Activated T-cell treated with anti-CD3 and anti-CD28 coated beads for 48 hours (primary cell): ENCODE data around the gene CDR2.
"Not testable (repeated sequence)": the region's sequence is repeated elsewhere in the genome, so short reads cannot be mapped to it uniquely, and the experiment has no call there.

Experiments
- DNase-seq: peaks from one replicate; pipeline ENCODE4 v3.0.0-alpha.2; 2020; ENCODE audit warnings: low read depth

The CDR2 gene

GRCh38 chr16:22375963-22376640 lies 1.7 kb upstream of the CDR2 start:
- no peak for DNase-seq

GRCh38 chr16:22375117-22375962 lies 921 bp upstream of the CDR2 start:
- no peak for DNase-seq

- DNase-seq, result peak; percentile 33
Observed at GRCh38 chr16:22373662-22374310, 633 bp downstream of the CDR2 start.

GRCh38 chr16:22372882-22373661 lies 1.3 kb downstream of the CDR2 start:
- DNase-seq, result no peak

- DNase-seq, result no peak
Observed at GRCh38 chr16:22370038-22370820, 4.2 kb downstream of the CDR2 start.

DNA sequence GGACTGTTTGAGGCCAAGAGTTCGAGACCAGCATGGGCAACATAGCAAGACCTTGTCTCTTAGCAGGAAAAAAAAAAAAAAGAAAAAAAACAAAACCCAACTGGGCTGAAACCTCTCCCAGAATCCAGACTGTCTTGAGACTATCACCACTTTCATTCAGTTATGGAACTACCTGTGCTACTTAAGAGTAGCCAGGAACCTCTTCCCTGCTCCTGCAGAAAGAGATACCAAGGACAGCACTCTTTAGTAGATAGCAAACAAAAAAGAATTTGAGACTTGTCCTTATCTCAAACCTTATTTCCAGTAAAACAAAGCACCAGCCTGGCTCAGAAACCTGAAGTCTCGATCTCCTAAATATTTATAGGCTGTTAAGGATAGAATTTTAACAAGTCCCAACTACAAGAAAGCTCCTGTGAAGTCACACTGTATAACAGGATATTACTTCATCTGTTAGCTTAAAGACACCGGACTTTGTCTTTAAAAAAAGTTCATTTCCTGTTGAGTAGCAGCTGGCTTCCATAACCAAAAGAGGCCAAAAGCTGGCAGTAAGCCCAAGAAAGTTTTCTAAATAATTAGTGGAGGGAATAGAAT lies 5.1 kb downstream of the CDR2 start:
- DNase-seq, result no peak

DNA sequence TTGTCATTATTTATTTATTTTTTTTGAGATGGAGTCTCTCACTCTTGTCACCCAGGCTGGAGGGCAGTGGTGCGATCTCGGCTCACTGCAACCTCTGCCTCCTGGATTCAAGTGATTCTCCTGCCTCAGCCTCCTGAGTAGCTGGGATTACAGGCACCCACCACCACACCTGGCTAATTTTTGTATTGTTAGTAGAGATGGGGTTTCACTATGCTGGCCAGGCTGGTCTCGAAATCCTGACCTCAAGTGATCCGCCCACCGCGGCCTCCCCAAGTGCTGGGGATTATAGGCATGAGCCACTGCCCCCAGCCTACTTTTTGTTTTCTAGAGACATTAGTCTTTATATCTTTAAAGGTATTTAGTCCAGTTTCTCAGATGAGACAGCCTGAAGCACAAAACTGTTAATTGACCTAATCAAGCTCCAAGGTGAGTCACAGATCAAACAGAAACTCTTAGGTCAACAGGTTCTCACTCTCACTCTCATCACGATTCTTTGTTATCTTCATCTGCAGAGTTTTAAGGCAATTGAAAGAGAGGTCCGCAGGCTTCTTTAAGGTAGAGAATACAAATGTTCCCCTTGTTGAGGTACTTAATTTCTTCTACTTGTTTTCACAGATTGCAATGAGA lies 6.1 kb downstream of the CDR2 start:
- DNase-seq, result not testable (repeated sequence)

GRCh38 chr16:22366889-22367288 lies 7.5 kb downstream of the CDR2 start:
- DNase-seq, result no peak

DNA sequence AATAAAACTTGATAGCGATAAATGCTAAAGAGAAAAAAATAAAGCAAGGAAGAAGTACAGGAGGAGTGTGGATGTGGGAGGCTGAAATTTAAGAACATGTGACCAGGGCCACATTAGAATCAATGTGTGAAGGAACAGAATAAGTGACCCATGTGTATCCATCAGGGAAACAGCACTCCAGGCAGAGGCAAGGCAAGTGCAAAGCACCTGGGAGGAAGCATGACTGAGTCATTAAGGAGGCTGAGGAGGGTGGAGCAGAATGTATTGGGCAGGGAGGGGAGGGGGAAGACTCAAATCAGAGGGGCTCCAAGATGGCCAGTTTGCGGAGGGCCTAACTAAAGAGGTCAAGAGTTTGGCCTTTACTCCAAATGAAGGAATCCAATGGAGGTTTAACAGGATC lies 8.0 kb downstream of the CDR2 start:
- no peak for DNase-seq

DNA sequence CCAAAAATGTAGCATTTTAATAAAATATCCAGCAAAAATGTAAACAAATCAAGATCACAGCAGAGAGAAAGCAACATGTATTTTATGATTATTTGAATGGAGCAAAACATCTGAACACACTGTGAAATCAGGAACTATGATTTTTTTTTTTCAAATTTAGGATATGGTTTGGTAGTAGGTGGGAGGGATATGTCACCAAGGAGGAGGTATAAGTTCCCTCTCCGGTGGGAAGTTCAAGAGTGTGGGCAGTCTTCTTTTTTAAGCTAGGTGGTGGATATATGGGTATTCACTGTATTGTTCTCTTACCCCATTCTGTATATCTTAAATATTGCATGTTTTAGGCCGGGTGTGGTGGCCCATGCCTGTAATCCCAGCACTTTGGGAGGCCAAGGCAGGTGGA lies 10.2 kb downstream of the CDR2 start:
- no peak for DNase-seq

DNA sequence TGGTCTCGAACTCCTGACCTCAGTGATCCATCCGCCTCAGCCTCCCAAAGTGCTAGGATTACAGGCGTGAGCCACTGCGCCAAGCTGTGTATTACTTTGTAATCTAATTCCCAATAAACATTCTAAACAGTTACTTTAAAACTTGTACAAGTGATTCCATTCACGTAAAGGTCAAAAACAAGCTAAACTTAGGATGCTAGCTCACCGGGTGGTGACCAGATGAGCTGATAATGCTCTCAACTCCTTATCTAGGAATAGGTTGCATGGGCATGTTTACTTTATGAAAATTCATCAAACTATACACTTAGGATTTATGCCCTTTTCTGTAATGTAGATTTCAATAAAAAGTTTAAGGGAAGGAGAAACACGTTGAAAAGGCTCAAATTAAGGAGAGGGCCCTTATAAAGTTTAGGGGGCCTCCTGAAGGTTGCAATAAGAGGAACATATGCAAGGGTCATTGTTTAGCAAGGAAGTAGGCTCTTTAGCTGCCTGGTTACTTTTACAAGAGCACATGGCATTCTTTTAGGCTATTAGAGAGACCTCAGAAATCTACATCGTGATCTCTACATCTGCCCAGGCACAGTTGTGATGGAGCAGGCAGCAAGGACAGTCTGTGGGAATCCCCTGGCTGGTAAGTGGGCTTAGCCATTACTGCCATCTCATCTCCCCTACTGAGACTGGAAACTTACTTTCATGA lies 13.3 kb downstream of the CDR2 start:
- no peak for DNase-seq

GRCh38 chr16:22359679-22360078 lies 14.7 kb downstream of the CDR2 start:
- DNase-seq, result no peak

DNA sequence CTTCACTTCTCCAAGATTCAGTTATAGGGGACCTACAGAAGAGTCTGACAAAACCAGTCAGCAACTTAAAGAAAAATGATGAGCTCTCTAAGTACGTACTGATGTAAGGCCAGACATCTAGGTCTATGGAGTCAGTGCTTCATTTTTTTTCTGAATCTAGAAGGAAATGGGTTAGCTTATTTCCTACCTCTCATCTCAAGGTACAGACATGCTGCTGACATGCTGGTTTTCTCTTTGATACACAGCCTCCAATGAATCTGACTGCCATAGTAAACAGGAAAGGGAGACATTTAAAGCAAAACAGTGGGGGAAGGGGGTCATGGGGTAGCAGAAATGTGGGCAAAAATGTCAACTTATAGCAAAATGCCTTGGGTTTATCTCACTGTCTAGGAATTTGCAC lies 16.4 kb downstream of the CDR2 start:
- no peak for DNase-seq

GRCh38 chr16:22357635-22357971 lies 16.8 kb downstream of the CDR2 start:
- DNase-seq, result no peak

GRCh38 chr16:22356930-22357634 lies 17.3 kb downstream of the CDR2 start:
- no peak for DNase-seq

DNA sequence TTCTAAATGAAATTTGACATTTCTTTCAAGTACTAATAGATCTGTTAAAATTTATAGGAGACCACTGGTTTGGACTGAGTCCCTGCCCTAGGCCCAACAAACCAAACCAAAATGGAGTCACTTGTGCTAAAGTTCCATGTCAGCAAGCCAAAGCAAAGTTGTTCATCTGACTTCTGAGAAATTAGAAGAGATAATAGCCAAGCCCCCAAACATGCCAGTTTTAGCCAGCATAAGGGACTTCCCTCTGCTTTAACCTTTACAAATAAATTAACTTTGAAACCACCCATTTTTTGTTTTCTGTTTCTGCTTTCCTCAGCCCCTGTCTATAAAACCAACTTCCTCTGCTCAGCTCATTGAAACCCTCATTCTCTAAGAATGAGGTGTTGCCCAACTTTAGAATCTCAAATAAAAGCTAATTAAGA lies 18.9 kb downstream of the CDR2 start:
- no peak for DNase-seq

DNA sequence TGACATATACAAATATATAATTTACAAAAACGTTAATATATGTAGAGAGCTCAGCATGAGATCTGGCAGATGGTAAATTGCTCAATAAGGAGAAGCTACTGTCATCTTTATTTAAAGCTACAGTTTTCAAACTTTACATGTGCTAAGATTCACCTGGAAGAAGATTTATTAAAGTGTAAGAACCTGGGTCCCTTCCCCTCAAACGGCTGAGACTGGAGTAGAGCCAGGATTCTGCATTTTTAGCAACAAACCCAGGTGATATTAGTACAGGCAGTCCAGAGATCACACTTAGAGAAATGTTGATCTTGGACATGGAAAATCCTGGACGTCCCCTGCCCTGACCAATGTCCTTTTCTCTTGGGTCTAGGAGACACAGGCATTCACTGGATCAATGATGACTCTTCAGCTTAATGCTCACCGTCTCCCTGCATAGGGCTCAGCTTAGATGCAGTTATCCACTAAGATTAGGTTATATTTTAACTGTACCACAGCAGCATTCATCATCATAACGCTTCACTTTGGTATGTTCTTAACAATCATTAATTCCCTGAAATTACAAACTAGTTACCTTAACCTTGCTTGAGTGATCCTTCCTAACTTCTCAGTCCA lies 20.4 kb downstream of the CDR2 start:
- DNase-seq, result no peak

GRCh38 chr16:22353191-22353919 lies 21.1 kb downstream of the CDR2 start:
- no peak for DNase-seq
